GM18951 (cell line): ENCODE measurements around the gene ATF7.
"Not testable (repeated sequence)": the region's sequence is repeated elsewhere in the genome, so short reads cannot be mapped to it uniquely, and the experiment has no call there.

ENCODE experiments used
- POLR2A ChIP-seq: IDR thresholded peaks from 4 replicates; pipeline ENCODE4 v1.6.1; 2011; ENCODE audit warnings: mild to moderate bottlenecking; ENCODE audit not compliant: insufficient read length, insufficient read depth; ENCODE audit errors: extremely low read depth
- in situ Hi-C: fragments of 300-500 bp; cut with MboI; formaldehyde crosslinking; loops from one replicate; pipeline ENCODE4 v1.12.0; 2022; ENCODE audit warnings: low sequenced_read_pairs, mixed read lengths, inconsistent platforms; ENCODE audit not compliant: unreplicated experiment

Gene ATF7

DNA sequence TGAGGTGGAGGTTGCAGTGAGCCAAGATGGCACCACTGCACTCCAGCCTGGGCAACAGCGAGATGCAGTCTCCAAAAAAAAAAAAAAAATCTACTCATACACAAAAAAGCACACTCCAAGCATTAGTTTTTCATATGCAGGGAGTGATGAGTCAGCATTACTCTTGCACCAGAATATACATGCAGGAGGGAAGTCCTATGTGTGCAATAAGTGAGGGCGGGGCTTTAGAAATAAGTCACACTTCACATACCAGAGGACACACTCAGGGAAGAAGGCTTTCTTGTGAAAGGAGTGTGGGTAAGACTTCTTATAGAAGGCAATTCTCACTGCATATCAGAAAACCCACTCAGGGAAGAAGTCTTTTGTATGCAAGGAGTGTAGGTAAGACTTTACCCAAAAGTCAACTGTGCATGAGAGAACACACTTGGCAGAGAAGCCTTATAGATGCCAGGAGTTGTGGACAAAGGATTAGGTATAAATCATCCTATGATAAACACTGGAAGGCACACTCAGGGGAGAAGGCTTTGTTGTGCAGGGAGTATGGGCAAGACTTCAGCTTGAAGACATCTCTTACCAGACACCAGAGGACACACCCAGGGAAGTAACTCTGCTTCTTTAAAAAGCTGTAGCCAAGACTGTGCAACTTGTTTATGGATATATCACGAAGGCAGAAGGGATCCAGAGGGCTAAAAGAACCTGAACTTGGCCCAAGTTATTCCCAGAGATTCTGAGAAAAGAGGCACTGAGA lies 50.5 kb downstream of the ATF7 start:
- TF ChIP-seq POLR2A, result no peak
- in situ Hi-C loops, result no loop called here

DNA sequence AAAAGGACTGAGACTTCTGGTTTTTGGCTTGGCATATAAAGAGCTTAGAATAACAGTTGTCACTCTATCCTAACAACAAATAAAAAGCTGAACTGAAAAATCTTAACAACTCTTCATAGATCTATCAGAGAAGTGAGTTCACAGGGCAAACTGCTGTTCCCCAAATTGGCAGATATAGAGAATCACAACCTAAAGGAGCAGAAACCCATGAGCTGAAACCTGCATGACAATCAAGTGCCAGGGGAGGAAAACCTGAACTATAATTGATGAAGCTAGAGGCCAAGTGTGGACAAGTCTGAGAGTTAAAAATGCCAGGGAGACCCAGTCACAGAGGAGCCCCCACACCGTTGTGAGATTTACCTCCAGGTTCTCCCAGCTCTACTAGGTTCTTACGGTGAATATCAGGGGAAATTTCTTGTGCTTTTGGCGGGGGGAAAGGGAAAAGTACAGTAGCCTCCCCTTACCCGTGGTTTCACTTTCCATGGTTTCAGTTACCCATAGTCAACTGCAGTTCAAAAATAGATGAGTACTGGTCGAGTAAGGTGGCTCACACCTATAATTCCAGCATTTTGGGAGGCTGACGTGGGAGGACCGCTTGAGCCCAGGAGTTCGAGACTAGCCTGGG lies 53.9 kb downstream of the ATF7 start:
- in situ Hi-C loops, result no loop called here
- TF ChIP-seq POLR2A, result no peak

DNA sequence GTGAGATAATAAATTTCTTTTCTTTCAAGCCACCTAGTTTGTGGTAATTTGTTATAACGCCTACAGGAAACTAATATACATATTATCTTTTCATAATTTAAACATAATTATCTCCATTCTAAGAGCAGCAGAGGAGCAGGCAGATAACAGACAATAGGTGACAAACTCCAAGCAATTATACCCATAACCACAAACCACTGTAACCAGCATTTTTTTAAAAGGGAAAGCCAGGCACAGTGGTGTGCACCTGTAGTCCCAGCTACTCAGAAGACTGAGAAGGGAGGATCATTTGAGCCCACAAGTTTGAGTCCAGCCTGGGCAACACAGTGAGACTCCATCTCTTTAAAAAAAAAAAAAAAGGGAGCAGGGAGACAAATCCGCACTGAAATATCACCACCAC lies 54.9 kb downstream of the ATF7 start:
- no peak for TF ChIP-seq POLR2A
- in situ Hi-C loops, result no loop called here

DNA sequence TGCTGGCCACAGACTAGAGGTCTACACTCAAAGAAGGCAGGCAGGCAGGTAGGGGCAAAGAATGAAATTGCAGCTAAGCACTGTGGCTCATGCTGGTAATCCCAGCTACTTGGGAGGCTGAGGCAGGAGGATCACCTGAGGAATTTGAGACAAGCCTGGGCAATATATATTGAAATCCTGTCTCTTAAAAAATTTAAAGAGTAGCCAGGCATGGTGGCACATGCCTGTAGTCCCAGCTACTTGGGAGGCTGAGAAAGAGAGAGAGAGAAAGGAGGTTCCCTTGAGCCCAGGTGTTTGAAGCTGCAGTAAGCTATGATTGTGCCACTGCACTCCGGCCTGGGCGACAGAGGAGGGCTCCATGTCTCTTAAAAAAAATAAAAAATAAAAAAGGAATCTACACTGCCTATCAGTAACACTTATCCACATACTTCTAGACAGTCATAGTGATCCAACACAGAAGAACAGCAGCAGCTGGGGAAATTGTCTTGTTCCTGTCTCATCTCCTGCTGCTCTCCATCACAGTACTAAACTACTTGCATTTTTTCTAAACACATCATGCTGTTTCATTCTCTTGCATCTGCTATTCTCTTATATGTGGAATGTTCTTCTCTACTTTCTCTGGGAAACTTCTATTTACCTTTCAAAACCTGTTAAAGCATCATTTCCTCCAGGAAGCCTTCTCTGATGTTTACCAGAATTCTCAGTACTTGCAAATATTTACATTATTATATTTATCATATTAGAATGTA lies 57.2 kb downstream of the ATF7 start:
- TF ChIP-seq POLR2A, result no peak
- in situ Hi-C loops, result no loop called here

DNA sequence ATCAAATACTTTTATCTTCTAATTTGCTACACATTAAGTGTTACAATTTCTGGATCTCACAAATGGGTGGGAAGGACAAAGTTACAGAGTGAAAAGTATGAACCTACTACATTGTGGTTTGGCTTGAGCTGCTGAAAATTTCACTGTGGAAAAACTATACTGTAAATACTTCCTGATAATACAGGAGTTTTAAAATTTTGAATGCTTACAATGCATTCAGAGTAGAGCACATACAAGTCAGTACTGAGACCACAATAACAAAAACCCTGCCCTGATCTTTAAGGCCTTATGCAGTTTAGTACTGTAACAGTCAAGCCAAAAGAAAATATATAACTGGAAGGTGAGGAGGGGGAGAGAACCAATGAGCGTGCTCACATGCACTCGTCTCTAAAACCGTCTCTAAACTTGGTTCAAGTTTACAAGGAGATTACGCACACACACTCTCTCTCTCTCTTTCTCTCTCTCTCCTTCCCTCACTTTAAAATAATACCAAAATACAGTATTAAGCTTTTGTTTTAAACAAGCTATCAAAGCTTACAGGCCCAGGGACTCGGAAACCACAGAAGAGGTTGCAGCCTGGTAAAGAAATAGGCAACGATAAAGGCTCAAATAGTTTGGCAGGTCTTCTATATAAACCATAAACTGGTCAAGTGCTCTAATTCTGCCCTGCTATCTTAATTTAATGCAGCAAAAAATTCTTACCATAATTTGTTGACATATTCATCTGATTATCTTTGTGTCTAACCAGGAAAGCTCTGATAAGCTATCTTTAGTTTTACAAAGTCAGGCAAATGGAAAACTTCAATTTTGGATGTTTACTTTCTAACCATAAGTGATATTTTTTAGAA lies 58.0 kb downstream of the ATF7 start:
- no peak for TF ChIP-seq POLR2A
- in situ Hi-C loops, result no loop called here

DNA sequence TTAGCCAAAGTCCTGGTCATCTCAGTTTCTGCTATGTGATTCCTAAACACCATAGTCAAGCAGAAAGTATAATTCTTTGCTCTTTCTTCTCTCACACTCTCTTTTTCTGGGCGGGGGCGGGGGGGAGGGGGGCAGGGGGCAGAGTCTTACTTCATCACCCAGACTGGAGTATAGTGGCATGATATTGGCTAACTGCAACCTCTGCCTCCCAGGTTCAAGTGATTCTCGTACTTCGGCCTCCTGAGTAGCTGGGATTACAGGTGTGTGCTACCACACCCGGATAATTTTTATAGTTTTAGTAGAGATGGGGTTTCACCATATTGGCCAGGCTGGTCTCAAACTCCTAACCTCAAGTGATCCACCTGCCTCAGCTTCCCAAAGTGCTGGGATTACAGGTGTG lies 60.8 kb downstream of the ATF7 start:
- in situ Hi-C loops, result not testable (repeated sequence)

DNA sequence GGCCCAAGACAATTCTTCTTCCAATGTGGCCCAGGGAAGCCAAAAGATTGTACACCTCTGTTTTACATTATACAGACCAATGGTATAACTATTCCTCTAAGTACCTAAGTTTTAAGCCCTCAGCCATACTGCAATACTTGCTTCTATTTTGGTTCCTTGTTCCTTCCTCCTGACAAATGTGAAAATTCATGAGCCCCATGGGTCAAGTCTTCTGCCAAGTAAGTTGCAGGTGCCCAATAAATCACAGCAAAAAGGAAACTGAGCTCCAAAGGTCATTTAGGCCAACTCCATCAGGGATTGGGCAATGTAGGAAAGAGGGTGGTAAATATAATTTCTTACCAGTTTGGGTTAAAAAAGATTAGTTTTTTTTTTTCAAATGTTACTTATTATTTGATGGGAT lies 61.2 kb downstream of the ATF7 start:
- in situ Hi-C loops, result no loop called here

DNA sequence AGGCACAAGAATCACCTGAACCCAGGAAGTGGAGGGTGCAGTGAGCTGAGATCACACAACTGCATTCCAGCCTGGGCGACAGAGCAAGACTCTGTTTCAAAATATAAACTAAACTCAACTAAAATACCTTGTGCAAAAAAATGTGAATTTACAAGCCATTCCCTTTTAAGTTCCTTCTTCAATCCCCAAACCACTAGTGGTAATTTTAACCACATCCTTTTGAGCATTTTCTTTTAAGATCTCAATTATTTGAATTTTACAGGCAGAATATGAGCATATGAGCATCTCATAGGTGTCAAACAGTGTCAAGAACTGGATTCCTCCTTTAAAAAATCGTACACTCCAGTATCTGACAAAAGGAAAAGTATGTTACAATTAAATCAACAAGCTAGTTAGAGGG lies 61.9 kb downstream of the ATF7 start:
- in situ Hi-C loops, result no loop called here

More for the DNA sequence above, 61.2 kb downstream of the ATF7 start:
- no peak for TF ChIP-seq POLR2A

DNA sequence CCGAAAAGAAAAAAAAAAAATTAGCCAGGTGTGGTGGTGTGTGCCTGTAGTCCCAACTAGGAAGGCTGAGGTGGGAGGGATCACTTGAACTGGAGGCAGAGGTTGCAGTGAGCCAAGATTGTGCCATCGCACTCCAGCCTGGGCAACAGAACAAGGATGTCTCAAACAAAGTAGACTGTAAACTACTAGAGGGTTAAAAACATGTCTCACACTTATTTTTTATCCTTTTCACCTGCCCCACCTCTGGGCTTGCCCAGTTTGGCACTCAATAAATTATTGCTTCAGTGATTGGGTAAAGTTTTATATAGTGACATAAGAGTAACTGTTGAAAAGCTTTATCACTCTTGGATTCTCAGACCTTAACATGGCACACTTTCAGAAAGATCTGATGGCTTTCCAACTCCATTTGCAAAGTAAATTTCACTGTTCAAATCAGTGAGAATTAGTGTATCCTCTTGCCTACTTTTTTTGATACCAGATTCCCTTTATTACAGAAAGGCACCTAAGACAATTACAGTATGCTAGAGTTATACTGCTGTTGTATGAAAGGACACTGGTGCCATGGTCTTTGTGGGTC lies 62.6 kb downstream of the ATF7 start:
- TF ChIP-seq POLR2A, result no peak
- in situ Hi-C loops, result no loop called here

More for the DNA sequence above, 61.9 kb downstream of the ATF7 start:
- TF ChIP-seq POLR2A, result no peak

DNA sequence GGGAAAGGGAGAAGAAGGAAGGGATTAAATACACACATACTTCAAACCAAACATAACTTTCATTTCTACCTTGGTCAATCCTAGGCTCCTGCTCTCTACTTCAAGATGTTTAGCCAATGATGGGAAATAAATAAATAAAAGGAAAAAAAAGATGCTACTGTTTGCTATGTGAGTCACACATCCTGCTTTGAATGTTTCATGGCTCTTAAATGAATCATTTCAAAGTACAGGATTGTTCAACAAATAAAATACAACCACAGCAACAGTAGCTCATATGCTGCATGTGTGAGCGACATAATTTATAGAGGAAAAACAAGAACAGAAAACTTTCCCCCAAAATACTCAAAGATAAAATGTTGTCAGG lies 64.6 kb downstream of the ATF7 start:
- no peak for TF ChIP-seq POLR2A
- in situ Hi-C loops, result no loop called here

DNA sequence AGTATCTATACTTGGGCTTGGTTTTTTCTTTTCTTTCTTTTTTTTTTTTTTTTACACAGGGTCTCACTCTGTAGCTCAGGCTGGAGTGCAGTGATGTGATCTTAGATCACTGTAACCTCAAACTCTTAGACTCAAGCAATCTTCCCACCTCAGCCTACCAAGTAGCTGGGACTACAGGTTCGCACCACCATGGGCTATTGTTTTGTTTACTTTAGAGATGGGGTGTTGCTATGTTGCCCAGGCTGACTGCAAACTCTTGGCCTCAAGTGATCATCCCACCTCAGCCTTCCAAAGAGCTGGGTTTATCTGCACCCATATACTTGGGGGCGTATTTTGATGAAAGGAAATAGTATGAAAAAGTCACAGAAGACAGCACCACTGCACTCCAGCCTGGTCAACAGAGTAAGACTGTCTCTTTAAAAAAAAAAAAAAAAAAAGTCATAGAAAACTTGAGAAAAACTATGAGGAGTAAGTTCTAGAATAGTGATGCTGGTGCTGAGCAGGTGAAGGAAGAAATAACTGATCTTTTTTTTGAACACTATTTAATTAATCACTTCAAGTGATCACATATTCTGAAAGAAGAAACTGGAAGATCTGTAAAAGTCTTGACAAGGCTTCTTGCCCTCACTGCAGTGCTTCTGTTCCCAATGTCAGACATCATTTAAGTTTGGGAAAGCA lies 65.1 kb downstream of the ATF7 start:
- in situ Hi-C loops, result no loop called here
- no peak for TF ChIP-seq POLR2A

DNA sequence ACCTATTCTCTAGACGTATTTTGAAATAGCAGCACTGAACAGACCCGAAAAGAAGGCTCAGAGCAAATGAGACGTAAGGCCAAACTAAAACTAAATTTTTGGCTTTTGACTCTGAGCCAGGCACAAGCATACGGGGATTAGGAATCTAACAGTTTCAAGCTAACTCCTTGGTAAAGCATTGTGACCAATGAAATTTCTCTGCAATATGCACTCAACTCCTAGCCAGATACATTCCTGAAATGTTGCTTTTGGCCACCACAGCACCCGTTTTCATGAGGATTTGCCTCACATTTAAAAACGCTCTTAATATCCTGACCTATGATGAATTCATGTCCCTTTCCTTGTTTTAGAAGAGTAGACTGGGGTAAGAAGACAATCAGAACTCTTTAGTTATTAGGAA lies 65.8 kb downstream of the ATF7 start:
- in situ Hi-C loops, result no loop called here
- TF ChIP-seq POLR2A, result no peak
